NCI-H748 treated with DMSO at 0.1 percent for 48 hours (cell line): ENCODE measurements around the gene RASGRP1.

ENCODE experiments used
- DNase-seq: peaks from one replicate; lab custom pipeline; 2025; lab: John Stamatoyannopoulos, UW

Gene RASGRP1

DNA sequence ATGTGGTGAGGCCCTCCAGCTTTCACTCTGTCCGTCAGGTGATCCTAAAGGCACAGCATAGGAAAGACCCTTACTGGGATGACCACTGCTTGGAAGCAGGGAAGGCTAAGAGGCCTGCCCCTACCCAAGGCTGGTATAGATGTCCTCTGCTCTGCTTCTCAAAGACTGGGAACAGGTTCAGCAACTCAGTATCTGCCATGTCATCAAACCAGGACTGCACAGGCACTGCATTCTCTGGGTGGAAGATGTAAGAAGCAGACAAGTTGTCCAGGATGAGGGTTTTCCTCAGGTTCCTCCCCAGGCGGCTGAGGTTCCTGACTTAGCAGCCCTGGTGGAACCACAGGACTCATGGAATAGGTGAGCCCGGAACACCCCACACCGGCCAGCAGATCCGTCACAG is 106.0 kb downstream of the RASGRP1 start:
- no peak for DNase-seq

GRCh38 chr15:38455092-38455491 is 109.5 kb downstream of the RASGRP1 start:
- DNase-seq = no peak

GRCh38 chr15:38454696-38455090 is 109.9 kb downstream of the RASGRP1 start:
- DNase-seq = no peak

DNA sequence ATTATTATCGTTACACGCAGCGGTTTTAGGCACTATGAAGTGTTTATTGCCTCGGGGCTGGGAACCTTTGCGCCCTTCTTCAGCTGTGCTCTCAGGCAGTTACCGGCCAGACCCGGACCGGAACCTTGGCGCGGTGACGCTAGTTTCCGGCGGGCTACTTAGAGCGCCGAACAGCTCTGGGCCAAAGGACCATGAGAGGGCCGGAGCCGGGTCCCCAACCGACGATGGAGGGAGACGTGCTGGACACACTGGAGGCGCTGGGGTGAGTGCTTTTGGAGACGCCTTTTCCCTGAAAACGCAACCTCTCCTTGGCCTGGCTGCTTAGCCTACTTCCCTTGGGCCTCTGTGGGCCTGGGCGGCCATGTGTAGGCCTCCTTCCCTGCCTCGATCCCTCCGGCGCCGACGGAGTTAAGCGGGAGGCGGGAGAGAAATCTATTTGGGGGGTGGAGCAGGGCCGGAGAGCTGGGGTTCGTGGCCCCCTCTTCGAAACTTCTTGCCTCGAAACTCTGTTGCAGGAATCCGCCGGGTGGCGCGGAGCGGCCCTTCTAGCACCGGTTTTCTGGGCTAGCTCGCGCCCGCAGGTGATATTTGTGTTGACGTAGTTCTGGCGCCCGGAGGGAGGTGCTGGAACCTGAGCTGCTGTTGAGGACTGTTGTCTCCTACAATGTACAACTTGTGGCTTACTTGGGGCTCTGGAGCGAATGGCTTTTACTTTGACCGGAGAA is 110.5 kb downstream of the RASGRP1 start, which contains the start of gene FAM98B:
TSS of gene FAM98B (plus strand) at position 157 of the 725 bp plus-strand sequence. CDS start at position 192, 35 bp downstream.
- peak; percentile 52 for DNase-seq

GRCh38 chr15:38441130-38441519 is 123.5 kb downstream of the RASGRP1 start:
- DNase-seq = no peak

DNA sequence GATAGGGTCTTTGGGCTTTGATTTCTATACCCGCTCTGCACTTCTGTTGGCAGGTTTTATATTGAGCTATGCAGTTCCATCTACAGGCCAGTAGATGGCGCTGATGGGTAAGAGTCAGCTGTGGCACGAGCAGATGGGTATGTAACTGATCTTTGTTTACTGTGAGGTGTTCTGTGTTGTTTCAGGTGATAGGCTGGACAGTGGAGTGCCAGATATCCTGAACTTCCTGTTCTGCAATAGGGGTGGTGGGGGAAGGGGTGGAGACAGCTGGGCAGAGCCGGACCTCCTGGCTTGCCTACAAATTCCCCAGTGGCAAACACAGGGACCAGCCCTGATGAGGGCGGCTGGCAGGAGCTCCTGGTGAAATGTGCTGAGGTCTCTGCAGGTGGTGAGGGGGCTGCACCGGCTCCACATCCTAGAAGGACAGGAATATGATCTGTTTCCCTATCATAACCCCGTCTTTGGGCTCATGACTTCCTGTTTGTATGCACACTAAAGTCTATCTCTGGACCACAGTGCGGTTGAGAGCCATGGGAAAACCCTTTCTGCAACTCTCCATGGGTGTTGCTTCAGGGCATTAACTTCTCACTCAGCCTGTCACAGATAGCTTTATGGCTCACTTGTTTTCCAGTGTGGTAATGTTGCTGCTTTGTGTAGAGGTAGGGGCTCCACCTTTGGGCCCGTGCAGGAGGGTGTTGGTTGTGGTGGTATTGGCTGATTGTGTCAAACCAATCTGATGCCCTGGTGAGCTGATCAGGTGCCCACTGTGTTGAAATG is 124.1 kb downstream of the RASGRP1 start:
- DNase-seq = peak; percentile 71
